Upper lobe of left lung (tissue), 4 donors: ENCODE data around the gene GDE1.

Experiments
- POLR2A ChIP-seq, 4 donors: fragments of 450-650 bp; IDR thresholded peaks; one replicate each; pipeline ENCODE4 v1.5.1; 2016 to 2017; ENCODE audit warnings: antibody characterized with exemption in 4 of 4, mild to moderate bottlenecking in 2 of 4
- TF ChIP-seq, protein P1 (sequence below), 6 experiments: fragments of 450-650 bp in 4 of 6; fragments of 200-600 bp in 2 of 6; sonication (generic) in 2 of 6; IDR thresholded peaks; one replicate each; pipeline ENCODE4 v1.5.1; 2016 to 2019; ENCODE audit warnings: antibody characterized with exemption in 6 of 6

DNA sequence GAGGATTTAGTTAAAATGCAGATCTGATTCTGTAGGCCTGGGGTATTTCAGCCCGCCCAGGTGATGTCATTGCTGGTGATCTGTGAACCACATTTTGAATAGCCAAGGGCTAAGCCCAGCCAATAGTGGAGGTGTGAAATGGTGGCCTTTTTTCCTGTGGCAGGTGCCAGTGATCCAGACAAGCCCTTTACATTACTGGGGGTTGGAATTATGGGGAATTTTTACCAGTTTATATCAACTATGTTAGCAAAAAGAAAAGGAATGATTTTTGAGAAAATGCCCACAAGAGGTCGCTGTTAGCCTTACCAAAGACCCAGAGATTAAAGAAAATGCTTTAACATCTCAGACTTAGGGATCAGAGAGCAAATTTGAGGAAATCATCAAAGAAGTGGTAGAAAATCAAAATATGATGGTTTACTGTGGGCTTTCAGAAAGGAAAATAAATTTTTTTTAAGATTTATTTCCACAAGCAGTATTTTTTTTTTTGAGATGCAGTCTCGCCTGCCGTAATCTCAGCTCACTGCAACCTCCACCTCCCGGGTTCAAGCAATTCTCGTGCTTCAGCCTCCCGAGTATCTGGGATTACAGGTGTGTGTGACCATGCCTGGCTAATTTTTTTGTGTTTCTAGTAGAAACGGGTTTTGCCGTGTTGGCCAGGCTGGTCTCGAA, 37.5 kb upstream of the GDE1 start:
- TF ChIP-seq POLR2A (IDR thresholded peaks at IDR 0.05): no peak
- TF ChIP-seq, protein P1, sequence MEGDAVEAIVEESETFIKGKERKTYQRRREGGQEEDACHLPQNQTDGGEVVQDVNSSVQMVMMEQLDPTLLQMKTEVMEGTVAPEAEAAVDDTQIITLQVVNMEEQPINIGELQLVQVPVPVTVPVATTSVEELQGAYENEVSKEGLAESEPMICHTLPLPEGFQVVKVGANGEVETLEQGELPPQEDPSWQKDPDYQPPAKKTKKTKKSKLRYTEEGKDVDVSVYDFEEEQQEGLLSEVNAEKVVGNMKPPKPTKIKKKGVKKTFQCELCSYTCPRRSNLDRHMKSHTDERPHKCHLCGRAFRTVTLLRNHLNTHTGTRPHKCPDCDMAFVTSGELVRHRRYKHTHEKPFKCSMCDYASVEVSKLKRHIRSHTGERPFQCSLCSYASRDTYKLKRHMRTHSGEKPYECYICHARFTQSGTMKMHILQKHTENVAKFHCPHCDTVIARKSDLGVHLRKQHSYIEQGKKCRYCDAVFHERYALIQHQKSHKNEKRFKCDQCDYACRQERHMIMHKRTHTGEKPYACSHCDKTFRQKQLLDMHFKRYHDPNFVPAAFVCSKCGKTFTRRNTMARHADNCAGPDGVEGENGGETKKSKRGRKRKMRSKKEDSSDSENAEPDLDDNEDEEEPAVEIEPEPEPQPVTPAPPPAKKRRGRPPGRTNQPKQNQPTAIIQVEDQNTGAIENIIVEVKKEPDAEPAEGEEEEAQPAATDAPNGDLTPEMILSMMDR (IDR thresholded peaks at IDR 0.05): peak; percentile 41 to 62 (median 49)
